Karpas-422 (cell line): ENCODE data around the gene ZNF575. TPM values are rescaled to one million over a fixed set of nuclear protein-coding genes. Genes with fewer than 3 reads are reported as not detected.

Source experiments
- DNase-seq: peaks from one replicate; pipeline ENCODE4 v3.0.0-alpha.2; 2015
- H2AFZ ChIP-seq: fragments of 200-600 bp; sonication (generic); 2 replicates; pipeline ENCODE4 v1.6.1; 2014; ENCODE audit warnings: antibody characterized with exemption, low read length, mixed read lengths
- H3K27ac ChIP-seq: fragments of 200-600 bp; sonication (generic); 2 replicates; pipeline ENCODE4 v1.5.1; 2014; ENCODE audit warnings: mild to moderate bottlenecking, low read length, moderate library complexity
- H3K27me3 ChIP-seq: fragments of 200-600 bp; sonication (generic); 2 replicates; pipeline ENCODE4 v1.6.1; 2014; ENCODE audit warnings: low read length, mixed read lengths
- H3K36me3 ChIP-seq: fragments of 200-600 bp; sonication (generic); 2 replicates; pipeline ENCODE4 v1.6.1; 2014; ENCODE audit warnings: low read length, mixed read lengths; ENCODE audit not compliant: insufficient read depth
- H3K4me1 ChIP-seq: fragments of 200-600 bp; sonication (generic); 2 replicates; pipeline ENCODE4 v1.6.1; 2014; ENCODE audit warnings: mild to moderate bottlenecking, low read length, mixed read lengths
- H3K4me2 ChIP-seq: fragments of 200-600 bp; sonication (generic); 2 replicates; pipeline ENCODE4 v1.6.1; 2014; ENCODE audit warnings: low read length, low read depth, mild to moderate bottlenecking; ENCODE audit not compliant: poor library complexity, severe bottlenecking
- H3K4me3 ChIP-seq: fragments of 200-600 bp; sonication (generic); 2 replicates; pipeline ENCODE4 v1.5.1; 2014; ENCODE audit warnings: mild to moderate bottlenecking, antibody characterized with exemption, low read length, mixed read lengths
- H3K79me2 ChIP-seq: fragments of 200-600 bp; sonication (generic); 2 replicates; pipeline ENCODE4 v1.6.1; 2014; ENCODE audit warnings: mild to moderate bottlenecking, low read length, mixed read lengths
- H3K9ac ChIP-seq: fragments of 200-600 bp; sonication (generic); 2 replicates; pipeline ENCODE4 v1.6.0; 2014; ENCODE audit warnings: low read length
- H3K9me2 ChIP-seq: fragments of 200-600 bp; sonication (generic), shearing (Covaris generic); replicated peaks from 2 replicates; pipeline ENCODE4 v1.6.0; 2014; ENCODE audit warnings: mild to moderate bottlenecking, low read length, moderate library complexity; ENCODE audit not compliant: insufficient read depth
- H3K9me3 ChIP-seq: fragments of 300-700, 200-600 bp; sonication (generic); 2 replicates; pipeline ENCODE4 v1.6.1; 2014; ENCODE audit warnings: low read length, mixed read lengths
- H4K20me1 ChIP-seq: fragments of 200-600 bp; sonication (generic); 2 replicates; pipeline ENCODE4 v1.6.1; 2014; ENCODE audit warnings: mild to moderate bottlenecking, antibody characterized with exemption, low read length, low read depth; ENCODE audit not compliant: insufficient read depth
- total RNA-seq: library from RNA; depleted of rRNA; stranded (reverse); fragments of >200 nt; shearing (Covaris generic); gene quantifications from 2 replicates; pipeline ENCODE4 v1.2.3, GENCODE V29; 2014; ENCODE audit warnings: low replicate concordance

The ZNF575 gene
- total RNA-seq, 1 experiment from 2014 or later, result 0.34 TPM

- H3K27ac ChIP-seq, result no peak overlapping the region
- H2AFZ ChIP-seq, result no peak overlapping the region
- no peaks in the 10 kb centered on the region for H3K9me3 ChIP-seq
- no peak overlapping the region for H3K4me2 ChIP-seq
- H3K4me3 ChIP-seq, result no peak overlapping the region
- H3K27me3 ChIP-seq, result no peaks in the 10 kb centered on the region
- H3K9me2 ChIP-seq, result no peaks in the 10 kb centered on the region
- H4K20me1 ChIP-seq, result no peaks in the 10 kb centered on the region
- DNase-seq, result peak; percentile 45
- H3K79me2 ChIP-seq, result no peaks in the 10 kb centered on the region
- H3K36me3 ChIP-seq, result no peaks in the 10 kb centered on the region
- peaks cover 32% of the 10 kb centered on the region for H3K4me1 ChIP-seq
- H3K9ac ChIP-seq, result no peak overlapping the region
Measured at GRCh38 chr19:43527860-43528622, 4.9 kb upstream of the ZNF575 start.

- Histone ChIP-seq H3K27ac (peak overlapping the region; percentile 69), H2AFZ (peak overlapping the region; percentile 60; the same call in 1 of the 2 replicates), H3K27me3 (no peaks in the 10 kb centered on the region), H3K79me2 (no peaks in the 10 kb centered on the region), H3K36me3 (no peaks in the 10 kb centered on the region), H3K4me1 (peaks cover 27% of the 10 kb centered on the region), H3K9me2 (no peaks in the 10 kb centered on the region), H3K4me2 (peak overlapping the region; percentile 73), H4K20me1 (no peaks in the 10 kb centered on the region), H3K9me3 (no peaks in the 10 kb centered on the region), H3K4me3 (peak overlapping the region; percentile 54), H3K9ac (peak overlapping the region; percentile 56)
- peak; percentile 86 for DNase-seq
Measured at GRCh38 chr19:43532571-43532961, 422 bp upstream of the ZNF575 start.

DNA sequence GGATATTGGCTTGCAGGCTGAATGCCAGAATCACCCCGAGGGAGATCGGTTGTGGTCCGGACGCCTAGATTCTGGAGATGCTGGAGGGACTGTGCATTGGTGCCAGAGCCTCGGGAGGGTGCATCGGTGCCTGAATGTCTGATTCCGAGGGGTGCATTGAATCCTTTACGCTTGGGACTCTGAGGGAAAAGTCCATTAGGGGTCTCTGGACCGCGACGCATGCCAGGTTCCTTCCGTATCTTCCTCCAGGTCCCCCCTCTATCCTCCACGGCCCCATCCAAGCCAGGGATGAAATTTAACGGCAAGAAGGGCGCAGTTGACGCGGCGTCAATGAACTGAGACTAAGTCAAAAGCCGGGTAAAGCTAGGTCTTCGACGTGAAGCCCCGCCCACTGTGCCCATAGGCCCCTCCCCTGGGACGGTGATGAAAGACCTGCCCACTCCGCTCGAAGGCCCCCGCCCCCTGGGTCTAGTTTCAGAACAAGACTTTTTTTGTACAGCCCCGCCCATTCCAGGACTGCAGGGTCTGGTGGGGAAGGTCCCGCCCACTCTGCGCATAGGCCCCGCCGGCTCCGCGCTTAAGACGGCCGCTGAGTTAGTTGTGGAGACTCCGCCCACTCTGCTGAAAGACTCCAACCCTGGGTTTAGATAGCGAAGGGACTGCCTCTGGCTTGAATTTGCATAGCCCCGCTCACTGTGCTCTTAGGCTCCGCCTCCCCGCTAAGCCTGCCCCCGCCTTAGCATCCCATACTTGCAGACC, 737 bp downstream of the ZNF575 start:
- Histone ChIP-seq H3K4me3 (peak overlapping the region; percentile 54), H3K27me3 (no peaks in the 10 kb centered on the region)
- DNase-seq, result peak; percentile 100

GRCh38 chr19:43534305-43534815, 1.4 kb downstream of the ZNF575 start:
- Histone ChIP-seq H3K4me3 (no peak overlapping the region), H2AFZ (no peak overlapping the region)

More for the DNA sequence above, 737 bp downstream of the ZNF575 start:
- Histone ChIP-seq H3K9ac (peak overlapping the region; percentile 56), H3K9me3 (no peaks in the 10 kb centered on the region), H2AFZ (peak overlapping the region; percentile 60; the same call in 1 of the 2 replicates), H3K79me2 (no peaks in the 10 kb centered on the region), H3K27ac (peak overlapping the region; percentile 69), H3K4me1 (peaks cover 20% of the 10 kb centered on the region), H3K4me2 (peak overlapping the region; percentile 73), H3K36me3 (peaks cover 2% of the 10 kb centered on the region; the same call in 1 of the 2 replicates), H3K9me2 (no peaks in the 10 kb centered on the region), H4K20me1 (no peaks in the 10 kb centered on the region)

GRCh38 chr19:43534816-43535761, 2.1 kb downstream of the ZNF575 start:
- peaks cover 3% of the 10 kb centered on the region; the same call in 1 of the 2 replicates for H3K9me3 ChIP-seq
- H3K79me2 ChIP-seq, result no peaks in the 10 kb centered on the region
- H2AFZ ChIP-seq, result no peak overlapping the region
- peaks cover 13% of the 10 kb centered on the region; the same call in 1 of the 2 replicates for H3K36me3 ChIP-seq
- H4K20me1 ChIP-seq, result no peaks in the 10 kb centered on the region
- H3K4me1 ChIP-seq, result peaks cover 20% of the 10 kb centered on the region
- no peak overlapping the region for H3K27ac ChIP-seq
- H3K9me2 ChIP-seq, result no peaks in the 10 kb centered on the region
- H3K9ac ChIP-seq, result no peak overlapping the region
- H3K4me2 ChIP-seq, result no peak overlapping the region
- H3K27me3 ChIP-seq, result no peaks in the 10 kb centered on the region
- DNase-seq, result peak; percentile 64
- H3K4me3 ChIP-seq, result no peak overlapping the region

More at GRCh38 chr19:43534305-43534815, 1.4 kb downstream of the ZNF575 start:
- no peak for DNase-seq
- Histone ChIP-seq H4K20me1 (no peaks in the 10 kb centered on the region), H3K9me2 (no peaks in the 10 kb centered on the region), H3K4me1 (peaks cover 20% of the 10 kb centered on the region), H3K9ac (no peak overlapping the region), H3K9me3 (peaks cover 3% of the 10 kb centered on the region; the same call in 1 of the 2 replicates), H3K27ac (no peak overlapping the region), H3K4me2 (no peak overlapping the region), H3K36me3 (peaks cover 9% of the 10 kb centered on the region; the same call in 1 of the 2 replicates), H3K27me3 (no peaks in the 10 kb centered on the region), H3K79me2 (no peaks in the 10 kb centered on the region)

GRCh38 chr19:43538922-43539321, 5.9 kb downstream of the ZNF575 start:
- Histone ChIP-seq H3K4me1 (peaks cover 4% of the 10 kb centered on the region), H3K9me3 (peaks cover 3% of the 10 kb centered on the region; the same call in 1 of the 2 replicates), H3K27me3 (no peaks in the 10 kb centered on the region), H4K20me1 (no peaks in the 10 kb centered on the region), H3K4me3 (no peak overlapping the region), H3K4me2 (no peak overlapping the region), H3K36me3 (peaks cover 25% of the 10 kb centered on the region), H3K27ac (no peak overlapping the region), H3K79me2 (no peaks in the 10 kb centered on the region), H3K9me2 (no peaks in the 10 kb centered on the region), H2AFZ (no peak overlapping the region), H3K9ac (no peak overlapping the region)
- DNase-seq, result no peak

GRCh38 chr19:43540381-43540780, 7.4 kb downstream of the ZNF575 start:
- no peak overlapping the region for H3K9ac ChIP-seq
- no peaks in the 10 kb centered on the region for H3K4me1 ChIP-seq
- no peak overlapping the region for H3K4me3 ChIP-seq
- peaks cover 25% of the 10 kb centered on the region for H3K36me3 ChIP-seq
- no peaks in the 10 kb centered on the region for H3K27me3 ChIP-seq
- H3K4me2 ChIP-seq, result no peak overlapping the region
- no peak overlapping the region for H2AFZ ChIP-seq
- no peak for DNase-seq
- no peak overlapping the region for H3K27ac ChIP-seq
- no peaks in the 10 kb centered on the region for H3K79me2 ChIP-seq
- H3K9me2 ChIP-seq, result no peaks in the 10 kb centered on the region
- peaks cover 3% of the 10 kb centered on the region; the same call in 1 of the 2 replicates for H3K9me3 ChIP-seq
- H4K20me1 ChIP-seq, result no peaks in the 10 kb centered on the region
